Karpas-422 (cell line): Measurements from ENCODE around the gene TMEM127. TPM values are rescaled to one million over a fixed set of nuclear protein-coding genes. Genes with fewer than 3 reads are reported as not detected.
"Not testable (repeated sequence)": the region's sequence is repeated elsewhere in the genome, so short reads cannot be mapped to it uniquely, and the experiment has no call there.

Source experiments
- DNase-seq: peaks from one replicate; pipeline ENCODE4 v3.0.0-alpha.2; 2015
- H2AFZ ChIP-seq: fragments of 200-600 bp; sonication (generic); 2 replicates; pipeline ENCODE4 v1.6.1; 2014; ENCODE audit warnings: antibody characterized with exemption, low read length, mixed read lengths
- H3K27ac ChIP-seq: fragments of 200-600 bp; sonication (generic); 2 replicates; pipeline ENCODE4 v1.5.1; 2014; ENCODE audit warnings: mild to moderate bottlenecking, low read length, moderate library complexity
- H3K27me3 ChIP-seq: fragments of 200-600 bp; sonication (generic); 2 replicates; pipeline ENCODE4 v1.6.1; 2014; ENCODE audit warnings: low read length, mixed read lengths
- H3K36me3 ChIP-seq: fragments of 200-600 bp; sonication (generic); 2 replicates; pipeline ENCODE4 v1.6.1; 2014; ENCODE audit warnings: low read length, mixed read lengths; ENCODE audit not compliant: insufficient read depth
- H3K4me1 ChIP-seq: fragments of 200-600 bp; sonication (generic); 2 replicates; pipeline ENCODE4 v1.6.1; 2014; ENCODE audit warnings: mild to moderate bottlenecking, low read length, mixed read lengths
- H3K4me2 ChIP-seq: fragments of 200-600 bp; sonication (generic); 2 replicates; pipeline ENCODE4 v1.6.1; 2014; ENCODE audit warnings: low read length, low read depth, mild to moderate bottlenecking; ENCODE audit not compliant: poor library complexity, severe bottlenecking
- H3K4me3 ChIP-seq: fragments of 200-600 bp; sonication (generic); 2 replicates; pipeline ENCODE4 v1.5.1; 2014; ENCODE audit warnings: mild to moderate bottlenecking, antibody characterized with exemption, low read length, mixed read lengths
- H3K79me2 ChIP-seq: fragments of 200-600 bp; sonication (generic); 2 replicates; pipeline ENCODE4 v1.6.1; 2014; ENCODE audit warnings: mild to moderate bottlenecking, low read length, mixed read lengths
- H3K9ac ChIP-seq: fragments of 200-600 bp; sonication (generic); 2 replicates; pipeline ENCODE4 v1.6.0; 2014; ENCODE audit warnings: low read length
- H3K9me2 ChIP-seq: fragments of 200-600 bp; sonication (generic), shearing (Covaris generic); replicated peaks from 2 replicates; pipeline ENCODE4 v1.6.0; 2014; ENCODE audit warnings: mild to moderate bottlenecking, low read length, moderate library complexity; ENCODE audit not compliant: insufficient read depth
- H3K9me3 ChIP-seq: fragments of 300-700, 200-600 bp; sonication (generic); 2 replicates; pipeline ENCODE4 v1.6.1; 2014; ENCODE audit warnings: low read length, mixed read lengths
- H4K20me1 ChIP-seq: fragments of 200-600 bp; sonication (generic); 2 replicates; pipeline ENCODE4 v1.6.1; 2014; ENCODE audit warnings: mild to moderate bottlenecking, antibody characterized with exemption, low read length, low read depth; ENCODE audit not compliant: insufficient read depth
- total RNA-seq: library from RNA; depleted of rRNA; stranded (reverse); fragments of >200 nt; shearing (Covaris generic); gene quantifications from 2 replicates; pipeline ENCODE4 v1.2.3, GENCODE V29; 2014; ENCODE audit warnings: low replicate concordance

The TMEM127 gene
- total RNA-seq, 1 experiment from 2014 or later, result 17.7 TPM

- Histone ChIP-seq H3K36me3 (peaks cover 67% of the 10 kb centered on the region), H3K4me1 (peaks cover 20% of the 10 kb centered on the region), H3K27ac (no peak overlapping the region), H4K20me1 (no peaks in the 10 kb centered on the region), H3K9ac (no peak overlapping the region), H3K79me2 (peaks cover 47% of the 10 kb centered on the region), H3K9me2 (no peaks in the 10 kb centered on the region), H3K4me3 (no peak overlapping the region), H3K9me3 (no peaks in the 10 kb centered on the region), H2AFZ (no peak overlapping the region), H3K4me2 (no peak overlapping the region), H3K27me3 (no peaks in the 10 kb centered on the region)
- DNase-seq, result no peak
Measured at GRCh38 chr2:96301865-96302264, 36.1 kb upstream of the TMEM127 start.

GRCh38 chr2:96296925-96297324 is 31.1 kb upstream of the TMEM127 start:
- Histone ChIP-seq H3K27me3 (no peaks in the 10 kb centered on the region), H3K27ac (no peak overlapping the region), H3K9me2 (no peaks in the 10 kb centered on the region), H3K79me2 (peaks cover 6% of the 10 kb centered on the region), H3K4me1 (no peaks in the 10 kb centered on the region), H3K9me3 (no peaks in the 10 kb centered on the region), H3K36me3 (peaks cover 84% of the 10 kb centered on the region), H3K4me3 (no peak overlapping the region), H3K9ac (no peak overlapping the region), H2AFZ (no peak overlapping the region), H4K20me1 (no peaks in the 10 kb centered on the region), H3K4me2 (no peak overlapping the region)
- DNase-seq, result no peak

- not testable (repeated sequence) for H4K20me1 ChIP-seq, H3K4me3 ChIP-seq, H3K27ac ChIP-seq, H3K9me2 ChIP-seq, H3K4me1 ChIP-seq, H2AFZ ChIP-seq, DNase-seq, H3K9ac ChIP-seq, H3K27me3 ChIP-seq, H3K79me2 ChIP-seq, H3K9me3 ChIP-seq, H3K4me2 ChIP-seq
- H3K36me3 ChIP-seq, result peaks cover 86% of the 10 kb centered on the region
Measured at GRCh38 chr2:96294271-96294670, 28.5 kb upstream of the TMEM127 start.

GRCh38 chr2:96291751-96292150 is 26.0 kb upstream of the TMEM127 start:
- Histone ChIP-seq H3K4me1 (no peaks in the 10 kb centered on the region), H2AFZ (no peak overlapping the region), H3K79me2 (no peaks in the 10 kb centered on the region), H3K27me3 (no peaks in the 10 kb centered on the region), H3K4me3 (no peak overlapping the region), H3K9me3 (no peaks in the 10 kb centered on the region), H3K27ac (no peak overlapping the region), H3K9me2 (no peaks in the 10 kb centered on the region), H3K9ac (no peak overlapping the region), H4K20me1 (peaks cover 6% of the 10 kb centered on the region; the same call in 1 of the 2 replicates), H3K4me2 (no peak overlapping the region), H3K36me3 (peaks cover 74% of the 10 kb centered on the region)
- DNase-seq, result no peak

- DNase-seq, result no peak
- no peaks in the 10 kb centered on the region for H3K79me2 ChIP-seq
- H3K4me3 ChIP-seq, result no peak overlapping the region
- no peaks in the 10 kb centered on the region for H3K9me3 ChIP-seq
- no peak overlapping the region for H3K4me2 ChIP-seq
- no peak overlapping the region for H3K27ac ChIP-seq
- peaks cover 6% of the 10 kb centered on the region; the same call in 1 of the 2 replicates for H4K20me1 ChIP-seq
- peaks cover 63% of the 10 kb centered on the region for H3K36me3 ChIP-seq
- no peaks in the 10 kb centered on the region for H3K4me1 ChIP-seq
- H3K27me3 ChIP-seq, result no peaks in the 10 kb centered on the region
- no peak overlapping the region for H3K9ac ChIP-seq
- H2AFZ ChIP-seq, result no peak overlapping the region
- no peaks in the 10 kb centered on the region for H3K9me2 ChIP-seq
Measured at GRCh38 chr2:96287273-96287856, 21.6 kb upstream of the TMEM127 start.

GRCh38 chr2:96276787-96277499 is 11.1 kb upstream of the TMEM127 start:
- H3K79me2 ChIP-seq, result no peaks in the 10 kb centered on the region
- no peaks in the 10 kb centered on the region for H3K9me2 ChIP-seq
- no peak overlapping the region for H3K4me2 ChIP-seq
- no peaks in the 10 kb centered on the region for H3K9me3 ChIP-seq
- no peaks in the 10 kb centered on the region for H3K27me3 ChIP-seq
- no peak overlapping the region for H3K27ac ChIP-seq
- peaks cover 49% of the 10 kb centered on the region for H3K36me3 ChIP-seq
- peaks cover 5% of the 10 kb centered on the region; the same call in 1 of the 2 replicates for H4K20me1 ChIP-seq
- DNase-seq, result no peak
- H3K9ac ChIP-seq, result no peak overlapping the region
- no peak overlapping the region for H2AFZ ChIP-seq
- no peaks in the 10 kb centered on the region for H3K4me1 ChIP-seq
- no peak overlapping the region for H3K4me3 ChIP-seq

GRCh38 chr2:96274355-96275056 is 8.7 kb upstream of the TMEM127 start:
- peaks cover 48% of the 10 kb centered on the region for H3K36me3 ChIP-seq
- H3K9ac ChIP-seq, result no peak overlapping the region
- no peak overlapping the region for H3K27ac ChIP-seq
- H3K4me3 ChIP-seq, result no peak overlapping the region
- no peak overlapping the region for H2AFZ ChIP-seq
- H3K79me2 ChIP-seq, result no peaks in the 10 kb centered on the region
- no peaks in the 10 kb centered on the region for H3K27me3 ChIP-seq
- H3K9me3 ChIP-seq, result no peaks in the 10 kb centered on the region
- no peak overlapping the region for H3K4me2 ChIP-seq
- DNase-seq, result no peak
- H3K9me2 ChIP-seq, result no peaks in the 10 kb centered on the region
- peaks cover 5% of the 10 kb centered on the region; the same call in 1 of the 2 replicates for H4K20me1 ChIP-seq
- no peaks in the 10 kb centered on the region for H3K4me1 ChIP-seq

GRCh38 chr2:96273763-96274162 is 8.0 kb upstream of the TMEM127 start:
- H3K36me3 ChIP-seq, result peaks cover 47% of the 10 kb centered on the region; the same call in 1 of the 2 replicates
- no peak overlapping the region for H3K4me2 ChIP-seq

More at GRCh38 chr2:96273763-96274162, 8.0 kb upstream of the TMEM127 start:
- no peak overlapping the region for H3K4me3 ChIP-seq
- no peak overlapping the region for H3K27ac ChIP-seq
- no peak overlapping the region for H3K9ac ChIP-seq
- no peaks in the 10 kb centered on the region for H3K27me3 ChIP-seq
- H2AFZ ChIP-seq, result no peak overlapping the region
- DNase-seq, result no peak
- no peaks in the 10 kb centered on the region for H3K9me3 ChIP-seq
- no peaks in the 10 kb centered on the region for H3K9me2 ChIP-seq
- peaks cover 5% of the 10 kb centered on the region; the same call in 1 of the 2 replicates for H4K20me1 ChIP-seq
- peaks cover 3% of the 10 kb centered on the region; the same call in 1 of the 2 replicates for H3K79me2 ChIP-seq
- H3K4me1 ChIP-seq, result no peaks in the 10 kb centered on the region
